Measurements from ENCODE around the gene USP5.

DNA sequence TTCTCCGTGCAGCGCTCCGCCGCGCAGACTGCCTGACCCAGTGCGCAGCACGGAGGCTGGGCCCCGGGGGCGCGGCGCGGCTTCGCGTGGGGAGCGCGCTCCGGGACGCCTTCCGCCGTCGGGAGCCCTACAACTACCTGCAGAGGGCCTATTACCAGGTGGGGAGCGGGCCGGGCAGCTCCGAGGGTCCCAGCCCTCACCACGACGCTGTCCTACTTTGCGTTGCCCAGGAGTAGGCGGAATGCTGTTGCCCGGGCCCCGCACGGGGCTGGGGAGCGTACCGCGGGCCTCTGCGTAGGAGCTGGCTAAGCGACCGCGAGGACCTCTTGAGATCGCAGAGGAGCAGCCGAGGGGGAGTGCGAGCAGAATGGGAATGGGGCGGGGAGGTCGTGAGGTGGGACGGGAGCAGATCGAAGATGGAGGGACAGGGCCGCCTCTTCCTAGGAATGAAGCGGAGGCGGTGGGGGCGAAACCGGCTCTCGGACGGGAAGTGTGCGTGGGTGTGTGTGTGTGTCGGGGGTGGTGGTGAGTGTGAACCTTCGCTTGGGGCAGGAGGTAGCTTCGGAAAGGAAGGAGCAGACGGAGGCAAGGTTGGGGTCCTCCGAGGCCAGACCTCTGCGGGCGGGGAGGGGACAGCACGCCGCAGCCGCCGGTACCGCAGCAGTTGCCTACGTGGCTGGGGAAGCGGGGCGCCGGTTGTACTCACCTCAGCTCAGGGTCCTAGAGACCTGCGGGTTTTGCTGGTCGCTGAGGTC is 23.0 kb upstream of the USP5 start:
- TF ChIP-seq, protein P1, sequence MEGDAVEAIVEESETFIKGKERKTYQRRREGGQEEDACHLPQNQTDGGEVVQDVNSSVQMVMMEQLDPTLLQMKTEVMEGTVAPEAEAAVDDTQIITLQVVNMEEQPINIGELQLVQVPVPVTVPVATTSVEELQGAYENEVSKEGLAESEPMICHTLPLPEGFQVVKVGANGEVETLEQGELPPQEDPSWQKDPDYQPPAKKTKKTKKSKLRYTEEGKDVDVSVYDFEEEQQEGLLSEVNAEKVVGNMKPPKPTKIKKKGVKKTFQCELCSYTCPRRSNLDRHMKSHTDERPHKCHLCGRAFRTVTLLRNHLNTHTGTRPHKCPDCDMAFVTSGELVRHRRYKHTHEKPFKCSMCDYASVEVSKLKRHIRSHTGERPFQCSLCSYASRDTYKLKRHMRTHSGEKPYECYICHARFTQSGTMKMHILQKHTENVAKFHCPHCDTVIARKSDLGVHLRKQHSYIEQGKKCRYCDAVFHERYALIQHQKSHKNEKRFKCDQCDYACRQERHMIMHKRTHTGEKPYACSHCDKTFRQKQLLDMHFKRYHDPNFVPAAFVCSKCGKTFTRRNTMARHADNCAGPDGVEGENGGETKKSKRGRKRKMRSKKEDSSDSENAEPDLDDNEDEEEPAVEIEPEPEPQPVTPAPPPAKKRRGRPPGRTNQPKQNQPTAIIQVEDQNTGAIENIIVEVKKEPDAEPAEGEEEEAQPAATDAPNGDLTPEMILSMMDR (IDR thresholded peaks at IDR 0.05) = no peak
- no peak for TF ChIP-seq POLR2A (IDR thresholded peaks at IDR 0.05)

Measured in heart left ventricle (tissue), 13 donors.